Left kidney (tissue), 2 donors: ENCODE measurements around the gene TRPC4. TPM values are rescaled to one million over a fixed set of nuclear protein-coding genes. Genes with fewer than 3 reads are reported as not detected.

Experiments
- DNase-seq: peaks from one replicate; pipeline ENCODE4 v3.0.0-alpha.2; 2013
- polyA plus RNA-seq: library from polyadenylated mRNA; unstranded; fragments of 120-200 nt; gene quantifications from one replicate; pipeline ENCODE4 v1.2.1, GENCODE V29; 2013; ENCODE audit not compliant: insufficient read length

The TRPC4 gene
- polyA plus RNA-seq, 1 donor, result 7.9 TPM

- no peak for DNase-seq
Measured at GRCh38 chr13:37716420-37717195, 153.0 kb downstream of the TRPC4 start.

- no peak for DNase-seq
Measured at GRCh38 chr13:37715606-37716015, 154.0 kb downstream of the TRPC4 start.

- no peak for DNase-seq
Measured at GRCh38 chr13:37709318-37709717, 160.3 kb downstream of the TRPC4 start.

- no peak for DNase-seq
Measured at GRCh38 chr13:37707739-37708500, 161.7 kb downstream of the TRPC4 start.

GRCh38 chr13:37706041-37706440 is 163.5 kb downstream of the TRPC4 start:
- no peak for DNase-seq

GRCh38 chr13:37701972-37702371 is 167.6 kb downstream of the TRPC4 start:
- no peak for DNase-seq

GRCh38 chr13:37701306-37701705 is 168.3 kb downstream of the TRPC4 start:
- DNase-seq, result no peak

GRCh38 chr13:37700887-37701286 is 168.7 kb downstream of the TRPC4 start:
- no peak for DNase-seq

- DNase-seq, result no peak
Measured at GRCh38 chr13:37695200-37695599, 174.4 kb downstream of the TRPC4 start.

GRCh38 chr13:37690361-37690760 is 179.2 kb downstream of the TRPC4 start:
- DNase-seq, result no peak

GRCh38 chr13:37686501-37686900 is 183.1 kb downstream of the TRPC4 start:
- DNase-seq, result no peak

- no peak for DNase-seq
Measured at GRCh38 chr13:37685206-37685605, 184.4 kb downstream of the TRPC4 start.

- no peak for DNase-seq
Measured at GRCh38 chr13:37682496-37682895, 187.1 kb downstream of the TRPC4 start.

GRCh38 chr13:37681281-37682032 is 188.1 kb downstream of the TRPC4 start:
- DNase-seq, result no peak

GRCh38 chr13:37680137-37680536 is 189.4 kb downstream of the TRPC4 start:
- no peak for DNase-seq

GRCh38 chr13:37679043-37679442 is 190.5 kb downstream of the TRPC4 start:
- no peak for DNase-seq

- DNase-seq, result no peak
Measured at GRCh38 chr13:37669845-37670244, 199.7 kb downstream of the TRPC4 start.

- no peak for DNase-seq
Measured at GRCh38 chr13:37667702-37668101, 201.9 kb downstream of the TRPC4 start.

GRCh38 chr13:37666036-37666435 is 203.5 kb downstream of the TRPC4 start:
- DNase-seq, result no peak

- DNase-seq, result no peak
Measured at GRCh38 chr13:37665420-37665819, 204.2 kb downstream of the TRPC4 start.

GRCh38 chr13:37663724-37664123 is 205.8 kb downstream of the TRPC4 start:
- DNase-seq, result no peak

- DNase-seq, result no peak
Measured at GRCh38 chr13:37662624-37663023, 206.9 kb downstream of the TRPC4 start.

GRCh38 chr13:37657956-37658355 is 211.6 kb downstream of the TRPC4 start:
- DNase-seq, result no peak
